Mesodermal cell (in vitro differentiated cells): ENCODE measurements around the gene MUC2.
"Not testable (repeated sequence)": the region's sequence is repeated elsewhere in the genome, so short reads cannot be mapped to it uniquely, and the experiment has no call there.

Experiments used
- H3K27ac ChIP-seq: 2 replicates; pipeline ENCODE4 v1.7.0; 2013; ENCODE audit warnings: mild to moderate bottlenecking, low read depth, low read length, moderate library complexity; ENCODE audit not compliant: severe bottlenecking
- H3K36me3 ChIP-seq: 2 replicates; pipeline ENCODE4 v1.7.1; 2013; ENCODE audit warnings: mild to moderate bottlenecking, low read length, moderate library complexity; ENCODE audit not compliant: control insufficient read depth, insufficient read depth
- H3K4me1 ChIP-seq: one replicate; pipeline ENCODE4 v1.7.1; 2013; ENCODE audit warnings: mild to moderate bottlenecking, low read length; ENCODE audit not compliant: insufficient read depth, control insufficient read depth, poor library complexity, severe bottlenecking
- H3K4me3 ChIP-seq: 2 replicates; pipeline ENCODE4 v1.7.0; 2013; ENCODE audit warnings: low read length, control low read depth, mild to moderate bottlenecking; ENCODE audit not compliant: insufficient read depth, poor library complexity, severe bottlenecking; ENCODE audit errors: extremely low read depth
- H3K9me3 ChIP-seq: 2 replicates; pipeline ENCODE4 v1.7.1; 2013; ENCODE audit warnings: mild to moderate bottlenecking, low read length, moderate library complexity; ENCODE audit not compliant: control insufficient read depth
- WGBS, 2 experiments: methylation state at CpG; one replicate each; pipeline ENCODE4 v1.1.5; 2013; ENCODE audit warnings: missing lambda C conversion rate in 2 of 2; ENCODE audit not compliant: insufficient coverage in 2 of 2; 5-methylcytosine and 5-hydroxymethylcytosine counted together

The MUC2 gene

DNA sequence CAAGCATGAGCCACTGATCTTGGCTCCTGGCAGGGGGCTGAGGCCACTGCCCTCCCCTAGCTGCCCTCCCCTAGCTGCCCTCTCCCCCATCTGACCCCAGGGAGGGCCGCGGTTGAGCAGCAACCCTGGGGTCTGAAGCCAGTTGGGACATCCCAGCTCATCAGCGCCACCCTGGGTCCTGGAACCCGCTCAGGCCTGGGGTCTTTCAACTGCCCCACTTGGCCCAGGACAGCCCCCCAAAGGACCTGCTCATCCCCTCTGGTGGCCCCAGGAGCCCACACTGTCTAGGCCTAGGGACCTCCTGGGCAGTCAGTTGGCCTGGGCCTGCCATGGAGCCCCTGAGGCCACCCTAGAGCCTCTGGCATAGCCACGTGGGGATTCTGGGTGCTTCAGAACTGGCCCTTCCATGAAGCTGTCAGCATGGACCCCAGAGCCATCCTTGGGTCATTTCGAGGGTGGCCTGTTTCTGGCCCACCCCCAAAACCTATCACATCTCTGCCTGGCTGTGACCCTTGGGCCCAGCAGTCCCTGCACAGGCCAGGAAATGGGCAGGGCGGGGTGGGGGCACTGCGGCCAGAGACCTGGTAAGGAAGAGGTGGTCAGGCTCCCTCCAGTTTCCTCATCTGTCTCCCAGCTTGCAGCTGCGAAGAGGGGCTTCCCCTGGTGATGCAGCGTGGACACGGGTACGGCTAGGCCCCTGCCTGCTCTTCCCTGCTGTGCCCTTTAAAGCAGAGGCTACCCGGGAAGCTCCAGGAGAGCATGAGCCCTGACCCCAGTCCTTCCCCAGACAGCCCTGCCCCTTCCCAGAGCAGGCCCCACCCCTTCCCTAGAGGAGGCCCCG is 37.9 kb downstream of the MUC2 start:
- H3K36me3 ChIP-seq, result no peaks in the 10 kb centered on the region
- H3K4me3 ChIP-seq, result no peak overlapping the region
- WGBS, 2 experiments, result 93 to 98% methylated on average over 9 to 12 of the region's 14 CpGs
- H3K27ac ChIP-seq, result no peak overlapping the region
- no peaks in the 10 kb centered on the region for H3K9me3 ChIP-seq
- no peaks in the 10 kb centered on the region for H3K4me1 ChIP-seq

DNA sequence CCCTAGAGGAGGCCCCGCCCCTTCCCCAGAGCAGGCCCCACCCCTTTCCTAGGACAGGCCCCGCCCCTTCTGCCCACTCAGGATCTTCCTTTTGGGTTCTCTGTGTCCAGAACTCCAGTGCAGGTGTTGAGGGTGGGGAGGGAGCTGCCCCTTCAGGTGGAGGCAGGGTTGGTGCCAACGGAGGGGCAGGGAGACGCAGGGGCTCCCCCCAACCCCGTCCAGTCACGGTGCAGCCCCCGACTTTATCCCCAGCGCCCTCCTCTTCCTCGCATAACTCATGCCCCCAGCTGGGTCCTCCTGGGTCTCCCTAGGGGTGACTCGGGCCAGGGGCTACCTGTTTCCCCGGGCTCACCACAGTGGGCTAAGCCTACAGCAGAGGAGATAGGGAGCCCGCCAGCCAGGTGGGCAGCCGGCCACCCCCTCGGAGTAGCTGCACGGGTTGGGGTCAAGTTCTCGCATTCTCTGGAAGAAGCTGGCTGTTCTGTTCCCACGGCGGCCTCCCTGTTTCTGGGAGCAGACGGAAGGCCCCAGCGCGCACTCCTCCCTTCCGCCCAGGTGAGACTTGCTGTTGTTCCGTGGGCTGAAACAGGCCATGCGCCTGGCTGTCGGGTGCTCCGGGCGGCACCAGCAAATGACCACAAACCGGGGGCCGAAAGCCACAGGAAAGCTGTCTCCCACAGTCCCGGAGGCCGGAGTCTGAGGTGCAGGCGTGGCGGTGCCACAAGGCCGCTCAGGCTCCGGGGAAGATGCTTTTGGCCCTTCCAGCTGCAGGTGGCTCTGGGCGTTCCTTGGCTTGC is 38.9 kb downstream of the MUC2 start:
- H3K27ac ChIP-seq, result no peak overlapping the region
- WGBS, 2 experiments, result 82 to 87% methylated on average over 34 of the region's 36 CpGs
- no peaks in the 10 kb centered on the region for H3K36me3 ChIP-seq
- no peak overlapping the region for H3K4me3 ChIP-seq
- no peaks in the 10 kb centered on the region for H3K4me1 ChIP-seq
- H3K9me3 ChIP-seq, result no peaks in the 10 kb centered on the region

DNA sequence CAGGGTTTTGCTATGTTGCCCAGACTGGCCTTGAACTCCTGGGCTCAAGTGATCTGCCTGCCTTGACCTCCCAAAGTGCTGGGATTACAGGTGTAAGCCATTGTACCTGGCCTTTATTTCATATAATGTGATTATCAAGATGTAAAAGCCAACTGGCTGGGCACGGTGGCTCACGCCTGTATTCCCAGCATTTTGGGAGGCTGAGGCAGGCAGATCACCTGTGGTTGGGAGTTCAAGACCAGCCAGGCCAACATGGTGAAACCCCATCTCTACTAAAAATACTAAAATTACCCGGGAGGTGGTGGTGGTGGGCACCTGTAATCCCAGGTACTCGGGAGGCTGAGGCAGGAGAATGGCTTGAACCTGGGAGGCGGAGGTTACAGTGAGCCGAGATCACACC is 40.6 kb downstream of the MUC2 start:
- H3K9me3 ChIP-seq, H3K4me1 ChIP-seq, H3K4me3 ChIP-seq, H3K27ac ChIP-seq, H3K36me3 ChIP-seq: not testable (repeated sequence)
- 86 to 94% methylated on average over 2 to 3 of the region's 6 CpGs for WGBS, 2 experiments

DNA sequence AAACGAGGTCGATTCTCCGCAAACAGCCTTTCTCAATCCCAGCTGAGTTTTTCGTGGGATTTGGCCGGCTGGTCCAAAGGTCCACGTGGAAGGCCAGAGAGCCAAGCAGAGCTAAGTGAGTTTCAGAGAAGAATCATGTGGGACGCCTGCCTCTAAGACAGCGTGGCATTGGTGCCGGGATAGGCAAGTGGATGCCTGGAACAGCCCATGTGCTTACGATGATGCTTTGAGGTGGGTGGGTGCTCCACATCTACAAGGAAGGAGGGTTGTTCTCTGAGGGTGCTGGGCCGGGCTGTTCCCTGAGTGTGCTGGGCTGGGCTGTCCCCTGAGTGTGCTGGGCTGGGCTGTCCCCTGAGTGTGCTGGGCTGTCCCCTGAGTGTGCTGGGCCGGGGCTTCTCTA is 41.4 kb downstream of the MUC2 start:
- no peak overlapping the region for H3K4me3 ChIP-seq
- no peaks in the 10 kb centered on the region for H3K9me3 ChIP-seq
- no peaks in the 10 kb centered on the region for H3K36me3 ChIP-seq
- H3K4me1 ChIP-seq, result no peaks in the 10 kb centered on the region
- no peak overlapping the region for H3K27ac ChIP-seq
- 92 to 93% methylated on average over 10 to 11 of the region's 12 CpGs for WGBS, 2 experiments

DNA sequence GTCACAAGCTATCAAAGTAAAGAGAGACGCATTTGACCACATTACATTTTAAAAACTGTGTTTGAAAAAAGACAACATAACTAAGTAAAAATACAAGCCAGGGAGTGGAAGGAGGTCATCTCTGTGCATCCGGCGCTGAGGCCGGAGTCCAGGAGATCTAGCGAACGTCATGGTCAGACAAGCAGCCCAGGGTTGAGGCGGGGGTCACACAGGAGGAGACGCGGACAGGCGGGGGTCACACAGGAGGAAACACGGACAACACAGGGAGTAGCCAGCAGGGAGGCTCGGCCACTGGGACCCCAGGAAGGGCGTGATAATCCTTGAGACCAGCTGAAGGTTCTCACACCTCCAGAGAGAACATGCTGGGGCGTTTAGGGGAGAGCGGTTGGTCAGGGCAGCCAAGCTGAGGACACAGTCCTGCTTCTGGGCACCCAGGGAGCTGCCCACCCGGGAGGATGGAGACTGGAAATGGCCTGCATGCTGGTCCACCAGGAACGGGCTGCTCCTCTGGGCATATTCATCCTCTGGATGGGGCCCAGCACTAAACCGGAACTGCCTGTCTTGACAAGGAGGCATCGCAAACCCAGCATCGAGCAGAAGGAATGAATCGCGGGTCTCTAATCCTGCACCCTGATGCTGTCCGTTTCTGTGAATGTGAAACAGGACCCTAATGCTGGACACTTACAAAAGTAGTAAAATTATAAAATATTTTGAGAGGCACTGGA is 42.2 kb downstream of the MUC2 start:
- Histone ChIP-seq H3K9me3 (no peaks in the 10 kb centered on the region), H3K36me3 (no peaks in the 10 kb centered on the region), H3K27ac (no peak overlapping the region), H3K4me3 (no peak overlapping the region), H3K4me1 (no peaks in the 10 kb centered on the region)
- WGBS, 2 experiments, result 86 to 90% methylated on average over 22 of the region's 23 CpGs

DNA sequence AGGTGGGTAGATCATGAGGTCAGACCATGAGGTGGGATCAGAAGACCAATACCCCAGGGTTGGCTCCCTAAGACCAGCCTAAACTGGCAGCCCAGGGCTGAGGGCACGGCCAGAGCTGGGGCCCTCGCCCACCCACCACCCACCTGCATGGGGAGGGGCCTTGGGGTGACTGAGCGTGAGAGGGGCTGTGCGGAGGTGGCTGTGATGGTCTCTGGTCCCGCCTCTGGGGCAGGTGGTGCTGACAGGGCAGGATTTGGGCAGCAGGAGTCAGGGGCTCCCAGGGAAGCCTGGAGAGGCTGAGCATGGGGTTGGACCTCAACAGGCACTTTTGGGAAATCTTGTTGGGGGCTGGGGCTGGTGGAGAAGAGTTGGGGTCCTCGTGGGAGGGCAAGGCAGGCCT is 43.3 kb downstream of the MUC2 start:
- Histone ChIP-seq H3K36me3 (no peaks in the 10 kb centered on the region), H3K4me1 (no peaks in the 10 kb centered on the region), H3K9me3 (no peaks in the 10 kb centered on the region), H3K27ac (no peak overlapping the region), H3K4me3 (no peak overlapping the region)
- WGBS, 2 experiments, result 68 to 94% methylated on average over 4 of the region's 6 CpGs

DNA sequence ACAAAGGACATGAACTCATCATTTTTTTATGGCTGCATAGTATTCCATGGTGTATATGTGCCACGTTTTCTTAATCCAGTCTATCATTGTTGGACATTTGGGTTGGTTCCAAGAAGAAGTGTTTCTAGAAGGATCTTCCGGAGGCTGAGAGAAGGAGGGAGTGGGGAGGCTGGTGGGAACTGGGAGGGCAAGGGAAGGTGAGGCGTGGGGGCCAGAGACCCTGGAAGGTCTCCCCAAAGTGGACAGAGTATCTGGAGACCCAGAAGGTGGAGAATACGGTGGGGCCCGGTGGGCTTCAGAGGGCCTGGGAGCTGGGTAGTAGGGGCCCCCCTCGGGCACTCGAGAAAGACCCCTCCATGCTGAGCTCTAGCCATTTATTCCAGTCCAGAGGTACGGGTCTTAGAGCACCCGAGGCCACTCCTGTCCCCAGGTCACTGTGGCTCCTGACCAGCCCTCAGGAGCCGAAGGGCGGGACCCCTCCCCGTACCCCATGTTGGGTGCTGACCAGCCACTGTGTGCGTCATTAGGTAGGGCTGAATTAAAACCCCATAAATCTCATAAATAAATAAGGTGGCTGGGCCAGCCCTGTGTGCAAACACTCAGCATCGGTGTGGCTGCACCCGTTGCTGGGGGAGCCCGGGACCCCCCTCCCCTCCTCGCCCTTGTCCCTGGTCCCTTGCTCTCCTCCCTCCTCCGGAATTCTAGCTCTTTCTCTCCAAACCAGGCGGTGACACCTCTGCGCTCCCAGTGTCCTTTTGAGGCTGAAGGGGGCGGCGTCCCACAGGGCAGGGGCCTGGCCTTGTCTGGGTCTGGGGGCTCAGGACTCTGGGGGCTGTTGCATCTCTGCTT is 44.3 kb downstream of the MUC2 start:
- Histone ChIP-seq H3K4me1 (no peaks in the 10 kb centered on the region), H3K4me3 (no peak overlapping the region), H3K9me3 (no peaks in the 10 kb centered on the region), H3K27ac (no peak overlapping the region), H3K36me3 (no peaks in the 10 kb centered on the region)
- 83% methylated on average over 17 to 19 of the region's 22 CpGs for WGBS, 2 experiments

DNA sequence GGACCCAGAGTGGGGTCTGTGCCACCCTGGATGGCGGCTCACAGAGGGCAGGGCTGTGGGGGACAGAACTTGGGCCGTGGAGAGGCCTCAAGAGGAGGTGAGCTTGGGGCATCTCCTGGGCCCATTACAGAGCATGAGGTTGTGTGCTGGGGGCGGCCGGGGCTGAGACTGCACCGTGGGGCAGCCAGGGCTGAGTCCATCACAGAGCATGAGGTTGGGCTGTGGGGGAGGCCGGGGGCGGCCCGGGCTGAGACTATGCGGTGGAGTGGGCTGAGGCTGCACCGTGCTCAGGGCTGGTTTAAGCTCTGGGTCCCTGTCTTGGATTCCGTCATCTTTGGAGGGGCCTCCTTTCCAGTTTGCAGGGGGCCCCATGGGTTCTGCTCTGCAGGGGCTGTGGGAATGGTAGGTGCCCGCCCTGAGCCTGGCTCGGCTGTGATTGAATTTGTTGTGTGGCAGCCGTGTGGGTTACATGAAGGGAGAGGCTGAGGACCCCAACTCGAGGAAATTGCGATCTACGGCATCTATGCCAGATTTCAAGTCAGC is 45.0 kb downstream of the MUC2 start:
- Histone ChIP-seq H3K4me1 (no peaks in the 10 kb centered on the region), H3K4me3 (no peak overlapping the region), H3K9me3 (no peaks in the 10 kb centered on the region), H3K36me3 (no peaks in the 10 kb centered on the region), H3K27ac (no peak overlapping the region)
- WGBS, 2 experiments, result 88 to 95% methylated on average over 15 to 16 of the region's 17 CpGs

DNA sequence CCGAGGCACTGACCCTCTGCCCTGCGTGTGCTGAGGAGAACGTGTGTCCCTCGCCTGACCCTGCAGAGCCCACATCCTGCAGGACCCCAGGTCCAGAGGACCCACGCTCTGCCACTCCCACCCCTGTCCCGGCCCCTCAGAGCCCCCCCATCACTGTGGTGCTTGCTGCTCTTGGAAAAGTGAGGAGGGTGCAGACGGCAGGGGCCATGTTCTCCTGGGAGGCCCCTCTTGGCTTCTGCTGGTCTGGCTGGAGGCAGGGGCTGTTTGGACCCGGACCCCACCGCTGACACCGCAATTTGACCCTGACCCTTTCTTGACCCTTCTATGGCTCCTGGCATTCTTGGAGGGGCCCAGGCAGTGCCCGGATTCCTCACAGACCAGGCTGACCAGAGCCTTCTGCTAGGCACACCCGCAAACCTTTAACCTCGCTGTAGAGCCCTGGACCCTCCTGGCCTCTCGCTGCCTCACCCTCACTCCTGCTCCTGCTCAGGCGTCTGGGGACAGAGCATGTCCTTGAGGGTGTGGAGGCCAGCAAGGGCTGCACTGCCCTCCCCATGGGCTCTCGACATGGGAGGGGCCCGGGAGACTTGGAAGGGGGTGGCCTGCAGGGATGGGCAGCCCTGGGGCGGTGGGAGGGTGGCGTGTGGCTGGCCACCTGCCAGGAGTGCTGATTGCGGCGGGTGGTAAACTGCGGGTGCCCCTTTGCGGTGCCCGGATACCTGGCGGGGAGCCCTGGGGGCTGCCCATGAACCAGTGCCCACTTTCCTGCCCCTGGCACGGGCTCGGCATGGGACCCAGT is 46.1 kb downstream of the MUC2 start:
- no peaks in the 10 kb centered on the region for H3K9me3 ChIP-seq
- WGBS, 2 experiments, result 88 to 92% methylated on average over 21 to 26 of the region's 27 CpGs
- H3K4me1 ChIP-seq, result no peaks in the 10 kb centered on the region

More for the DNA sequence above, 46.1 kb downstream of the MUC2 start:
- no peaks in the 10 kb centered on the region for H3K36me3 ChIP-seq
- no peak overlapping the region for H3K4me3 ChIP-seq
- H3K27ac ChIP-seq, result no peak overlapping the region
